Lower leg skin (tissue), 4 donors: Measurements from ENCODE around the gene ASB2. TPM values are rescaled to one million over a fixed set of nuclear protein-coding genes. Genes with fewer than 3 reads are reported as not detected.

ENCODE experiments used
- DNase-seq, 2 donors: peaks; one replicate each; pipeline ENCODE4 v3.0.0-alpha.2; 2019; ENCODE audit warnings: low spot score in 2 of 2
- H3K4me3 ChIP-seq: fragments of 200-600 bp; sonication (generic); 2 replicates; pipeline ENCODE4 v1.5.1; 2017; ENCODE audit warnings: mild to moderate bottlenecking, low read depth; ENCODE audit not compliant: poor library complexity, severe bottlenecking
- POLR2A ChIP-seq, 2 donors: fragments of 450-650 bp; IDR thresholded peaks; one replicate each; pipeline ENCODE4 v1.6.1; 2016 to 2017; ENCODE audit warnings: antibody characterized with exemption in 2 of 2, mild to moderate bottlenecking in 1 of 2, moderate library complexity in 1 of 2
- WGBS, 2 donors: methylation state at CpG; one replicate each; pipeline ENCODE4 v1.1.5; 2018; 5-methylcytosine and 5-hydroxymethylcytosine counted together
- intact Hi-C: fragments of 100-400 bp; cut with DNase I; formaldehyde crosslinking; loops from one replicate; pipeline ENCODE4 v1.15.0; 2023; ENCODE audit warnings: low total_unique reads
- total RNA-seq, 4 donors: library from RNA; depleted of rRNA; stranded (reverse); fragments of >200 nt; gene quantifications; one replicate each; pipeline ENCODE4 v1.1.0, GENCODE V29; 2016
- TF ChIP-seq, protein P1 (sequence below), 3 donors: fragments of 450-650 bp; IDR thresholded peaks; one replicate each; pipeline ENCODE4 v1.5.1; 2016; ENCODE audit warnings: antibody characterized with exemption in 3 of 3, mild to moderate bottlenecking in 3 of 3, moderate library complexity in 2 of 3

The ASB2 gene
- total RNA-seq, 4 donors from 2014 or later, result 0.46 to 5.4 (median 1.8) TPM

DNA sequence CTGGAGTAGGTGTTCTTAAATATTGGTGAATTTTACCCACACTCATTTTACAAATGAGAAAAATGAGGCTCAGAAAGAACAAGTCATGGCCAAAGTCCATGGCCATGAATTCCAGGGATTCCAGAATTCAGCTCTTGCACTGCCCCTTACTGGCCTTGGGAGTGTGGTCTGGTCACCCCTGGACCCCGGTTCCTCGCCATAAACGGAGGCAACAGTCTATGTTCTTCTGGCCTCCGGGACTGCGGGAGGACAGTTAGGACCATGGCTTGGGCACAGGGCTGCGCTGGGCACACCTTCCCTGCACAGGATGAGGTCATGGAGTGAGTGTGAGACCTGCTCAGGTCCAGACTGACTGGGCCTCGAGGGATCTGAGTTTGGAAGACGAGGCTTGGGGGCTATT is 27.6 kb upstream of the ASB2 start:
- TF ChIP-seq POLR2A (IDR thresholded peaks at IDR 0.05), result no peak
- TF ChIP-seq, protein P1, sequence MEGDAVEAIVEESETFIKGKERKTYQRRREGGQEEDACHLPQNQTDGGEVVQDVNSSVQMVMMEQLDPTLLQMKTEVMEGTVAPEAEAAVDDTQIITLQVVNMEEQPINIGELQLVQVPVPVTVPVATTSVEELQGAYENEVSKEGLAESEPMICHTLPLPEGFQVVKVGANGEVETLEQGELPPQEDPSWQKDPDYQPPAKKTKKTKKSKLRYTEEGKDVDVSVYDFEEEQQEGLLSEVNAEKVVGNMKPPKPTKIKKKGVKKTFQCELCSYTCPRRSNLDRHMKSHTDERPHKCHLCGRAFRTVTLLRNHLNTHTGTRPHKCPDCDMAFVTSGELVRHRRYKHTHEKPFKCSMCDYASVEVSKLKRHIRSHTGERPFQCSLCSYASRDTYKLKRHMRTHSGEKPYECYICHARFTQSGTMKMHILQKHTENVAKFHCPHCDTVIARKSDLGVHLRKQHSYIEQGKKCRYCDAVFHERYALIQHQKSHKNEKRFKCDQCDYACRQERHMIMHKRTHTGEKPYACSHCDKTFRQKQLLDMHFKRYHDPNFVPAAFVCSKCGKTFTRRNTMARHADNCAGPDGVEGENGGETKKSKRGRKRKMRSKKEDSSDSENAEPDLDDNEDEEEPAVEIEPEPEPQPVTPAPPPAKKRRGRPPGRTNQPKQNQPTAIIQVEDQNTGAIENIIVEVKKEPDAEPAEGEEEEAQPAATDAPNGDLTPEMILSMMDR (IDR thresholded peaks at IDR 0.05), result no peak
- 69 to 80% methylated on average over 6 to 8 of the region's 8 CpGs for WGBS, 2 donors
- H3K4me3 ChIP-seq, result no peak overlapping the region
- intact Hi-C loops, result no loop called here
- no peak for DNase-seq

DNA sequence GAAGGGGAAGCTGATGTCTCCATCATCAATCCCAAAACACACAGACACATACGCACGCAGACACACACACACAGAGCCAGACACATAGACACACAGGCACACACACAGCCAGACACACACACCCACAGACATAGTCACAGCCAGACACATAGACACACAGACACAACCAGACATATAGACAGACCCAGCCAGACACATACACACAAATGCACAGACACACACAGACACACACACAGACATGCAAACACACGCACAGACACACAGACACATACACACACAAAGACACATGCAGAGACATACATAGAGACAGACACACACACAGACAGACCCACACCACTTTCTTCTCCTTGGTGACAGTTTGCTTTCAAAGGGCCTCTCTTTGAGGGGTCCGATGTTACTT is 27.0 kb upstream of the ASB2 start:
- intact Hi-C loops, result no loop called here
- 79 to 90% methylated on average over 4 of the region's 4 CpGs for WGBS, 2 donors
- H3K4me3 ChIP-seq, result no peak overlapping the region
- no peak for DNase-seq
- TF ChIP-seq POLR2A (IDR thresholded peaks at IDR 0.05), result no peak

DNA sequence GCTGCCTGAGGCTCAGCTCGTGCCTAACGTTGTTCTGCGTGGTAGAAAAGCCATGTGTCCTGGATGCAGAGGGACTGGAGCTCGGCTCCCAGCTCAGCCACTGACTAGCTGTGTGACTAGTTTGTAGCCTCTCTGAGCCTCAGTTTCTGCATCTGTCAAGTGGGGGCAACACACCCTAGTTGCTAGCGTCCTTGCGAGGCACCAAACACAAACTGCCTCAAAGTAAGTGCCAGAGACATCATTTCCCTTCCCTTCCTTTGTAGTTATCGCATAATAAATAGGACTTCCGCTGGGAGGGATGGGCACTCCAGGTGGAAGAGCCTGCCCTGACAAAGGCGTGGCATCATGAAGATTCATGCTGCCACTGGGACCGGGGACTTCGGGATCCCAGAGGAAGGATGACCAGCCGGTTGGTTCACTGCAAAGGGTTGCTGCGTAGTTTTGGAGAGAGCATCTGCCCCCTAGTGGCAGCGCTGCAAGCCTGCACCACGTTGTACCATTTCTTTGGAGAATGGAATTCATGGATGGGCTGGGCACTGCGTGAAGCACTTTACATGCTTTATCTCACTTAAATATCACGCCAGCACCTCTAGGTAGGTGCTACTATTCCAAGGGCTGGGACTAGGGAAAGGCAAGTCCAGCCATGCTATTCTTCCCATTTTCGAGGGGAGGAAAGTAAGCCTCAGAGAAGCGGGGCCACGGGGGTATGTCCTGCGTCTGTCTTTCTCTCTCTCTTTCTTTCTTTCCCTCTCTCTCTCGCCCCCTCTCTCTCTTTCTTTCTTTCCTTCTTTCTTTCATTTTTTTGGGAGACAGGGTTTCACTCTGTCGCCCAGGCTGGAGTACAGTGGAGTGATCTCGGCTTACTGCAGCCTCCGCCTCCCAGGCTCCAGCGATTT is 25.4 kb upstream of the ASB2 start:
- WGBS, 2 donors, result 24 to 30% methylated on average over 26 of the region's 26 CpGs
- intact Hi-C loops, result no loop called here
- DNase-seq, result peak in 1 of 2 donors; percentile 31
- H3K4me3 ChIP-seq, result no peak overlapping the region
- no peak for TF ChIP-seq POLR2A (IDR thresholded peaks at IDR 0.05)
- TF ChIP-seq, protein P1 (IDR thresholded peaks at IDR 0.05), result peak in 1 of 3 donors; percentile 88

DNA sequence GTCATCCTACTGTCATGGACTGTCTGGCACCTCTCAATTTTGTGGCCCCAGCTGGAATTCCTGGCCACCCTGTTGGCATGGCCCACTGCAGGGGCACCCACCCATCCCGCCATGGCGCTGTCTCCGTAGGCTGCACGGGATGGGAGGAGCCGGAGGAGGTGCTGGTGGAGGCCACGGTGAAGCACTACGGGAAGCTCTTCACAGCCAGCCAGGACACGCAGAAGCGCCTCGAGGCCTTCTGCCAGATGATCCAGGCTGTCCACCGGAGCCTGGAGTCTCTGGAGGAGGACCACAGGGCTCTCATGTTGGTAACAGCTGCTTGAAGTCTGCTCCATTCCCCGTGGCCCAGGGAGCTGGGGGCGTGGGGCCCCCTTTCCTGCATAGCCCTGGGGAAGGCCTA is 24.6 kb upstream of the ASB2 start:
- DNase-seq, result no peak
- TF ChIP-seq POLR2A (IDR thresholded peaks at IDR 0.05), result no peak
- TF ChIP-seq, protein P1 (IDR thresholded peaks at IDR 0.05), result no peak
- no peak overlapping the region for H3K4me3 ChIP-seq
- WGBS, 2 donors, result 22 to 29% methylated on average over 8 to 11 of the region's 13 CpGs
- intact Hi-C loops, result no loop called here

DNA sequence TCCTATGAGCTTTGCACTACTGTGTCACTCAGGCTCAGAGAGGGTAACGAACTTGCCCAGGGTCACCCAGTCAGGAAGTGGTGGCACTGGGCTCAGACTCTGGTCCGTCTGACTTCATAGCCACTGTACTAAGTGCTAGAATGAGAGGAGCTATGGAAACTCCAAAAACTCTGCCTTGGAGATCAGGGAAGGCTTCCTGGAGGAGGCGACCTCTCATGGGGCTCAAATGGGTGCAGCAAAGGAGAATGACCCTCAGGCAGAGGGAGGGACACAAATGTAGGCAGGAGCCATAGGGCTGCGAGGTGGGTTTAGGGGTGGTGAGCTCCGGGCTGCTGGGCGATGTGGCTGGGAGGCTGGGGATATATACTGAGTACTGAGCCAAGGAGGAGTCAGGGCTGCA is 23.9 kb upstream of the ASB2 start:
- 84 to 88% methylated on average over 6 of the region's 6 CpGs for WGBS, 2 donors
- TF ChIP-seq, protein P1 (IDR thresholded peaks at IDR 0.05), result no peak
- no peak for TF ChIP-seq POLR2A (IDR thresholded peaks at IDR 0.05)

DNA sequence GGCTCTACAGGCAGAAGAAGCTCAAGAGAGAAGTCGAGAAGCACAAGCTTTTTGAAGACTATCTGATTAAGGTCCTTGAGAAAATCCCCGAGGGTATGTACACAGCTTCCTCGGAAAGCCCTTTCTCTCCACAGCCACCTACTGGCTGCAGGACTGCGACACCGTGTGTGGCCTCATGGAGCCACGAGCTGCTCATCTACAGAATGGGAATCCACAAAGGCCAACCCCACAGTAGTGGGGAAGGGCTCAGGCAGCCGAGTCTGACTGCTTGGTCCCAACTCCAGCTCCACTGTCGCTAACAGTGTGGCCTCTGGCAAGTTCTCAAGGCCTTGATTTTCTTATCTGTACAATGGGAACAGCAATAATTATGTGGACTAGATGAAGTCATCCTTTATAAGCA is 23.2 kb upstream of the ASB2 start:
- TF ChIP-seq, protein P1 (IDR thresholded peaks at IDR 0.05), result no peak
- no peak for TF ChIP-seq POLR2A (IDR thresholded peaks at IDR 0.05)
- intact Hi-C loops, result no loop called here
- 71 to 80% methylated on average over 8 of the region's 8 CpGs for WGBS, 2 donors

More for the DNA sequence above, 23.9 kb upstream of the ASB2 start:
- H3K4me3 ChIP-seq, result no peak overlapping the region
- intact Hi-C loops, result no loop called here
- no peak for DNase-seq

More for the DNA sequence above, 23.2 kb upstream of the ASB2 start:
- no peak overlapping the region for H3K4me3 ChIP-seq
- no peak for DNase-seq
